ENCODE results near the gene NTN4.

- TF ChIP-seq EZH2phosphoT487 (IDR thresholded peaks at IDR 0.05; ENCODE audit: borderline replicate concordance, low read length): no peak
- no peak for TF ChIP-seq CTCF (IDR thresholded peaks at IDR 0.05; ENCODE audit: low read depth, low read length, poor library complexity, severe bottlenecking)
These were observed 118.4 kb downstream of the NTN4 start for GRCh38 chr12:95672166-95672565.

Measured in DOHH2 (cell line).